Hepatocyte (in vitro differentiated cells): ENCODE measurements around the gene ZSCAN21. TPM values are rescaled to one million over a fixed set of nuclear protein-coding genes. Genes with fewer than 3 reads are reported as not detected.

ENCODE experiments used
- DNase-seq: peaks from one replicate; pipeline ENCODE4 v3.0.0-alpha.2; 2016; ENCODE audit warnings: low spot score
- H2AFZ ChIP-seq: fragments of 200-600 bp; sonication (generic); 2 replicates; pipeline ENCODE4 v1.6.0; 2016; ENCODE audit warnings: antibody characterized with exemption, mild to moderate bottlenecking
- H3K27ac ChIP-seq: fragments of 200-600 bp; sonication (generic); 2 replicates; pipeline ENCODE4 v1.5.1; 2016; ENCODE audit warnings: mild to moderate bottlenecking
- H3K27me3 ChIP-seq: fragments of 200-600 bp; sonication (generic); 2 replicates; pipeline ENCODE4 v1.6.1; 2016
- H3K36me3 ChIP-seq: fragments of 200-600 bp; sonication (generic); replicated peaks from 2 replicates; pipeline ENCODE4 v1.5.1; 2016; ENCODE audit warnings: low read depth; ENCODE audit not compliant: insufficient read depth
- H3K4me1 ChIP-seq: fragments of 200-600 bp; sonication (generic); 2 replicates; pipeline ENCODE4 v1.5.1; 2016; ENCODE audit warnings: mild to moderate bottlenecking, moderate library complexity; ENCODE audit not compliant: insufficient read depth
- H3K4me2 ChIP-seq: fragments of 200-600 bp; sonication (generic); 2 replicates; pipeline ENCODE4 v1.6.0; 2016
- H3K4me3 ChIP-seq: fragments of 200-600 bp; sonication (generic); 2 replicates; pipeline ENCODE4 v1.5.1; 2016; ENCODE audit warnings: mild to moderate bottlenecking
- H3K79me2 ChIP-seq: fragments of 200-600 bp; sonication (generic); 2 replicates; pipeline ENCODE4 v1.6.0; 2017; ENCODE audit warnings: mild to moderate bottlenecking
- H3K9me2 ChIP-seq: fragments of 200-600 bp; sonication (generic); replicated peaks from 2 replicates; pipeline ENCODE4 v1.6.0; 2017; ENCODE audit warnings: mild to moderate bottlenecking; ENCODE audit not compliant: insufficient read depth
- H3K9me3 ChIP-seq: fragments of 200-600 bp; sonication (generic); 2 replicates; pipeline ENCODE4 v1.5.1; 2016; ENCODE audit warnings: low read depth, mild to moderate bottlenecking
- H4K20me1 ChIP-seq: fragments of 200-600 bp; sonication (generic); 2 replicates; pipeline ENCODE4 v1.6.0; 2016; ENCODE audit warnings: mild to moderate bottlenecking; ENCODE audit not compliant: insufficient read depth, poor library complexity, severe bottlenecking
- EZH2 ChIP-seq: fragments of 200-600 bp; sonication (generic); IDR thresholded peaks from 2 replicates; pipeline ENCODE4 v1.6.1; 2016; ENCODE audit warnings: antibody characterized with exemption, mild to moderate bottlenecking, borderline replicate concordance
- EZH2phosphoT487 ChIP-seq: fragments of 200-600 bp; sonication (generic); IDR thresholded peaks from one replicate; pipeline ENCODE4 v1.6.1; 2018; ENCODE audit warnings: antibody characterized with exemption, mild to moderate bottlenecking, low read depth, moderate library complexity; ENCODE audit not compliant: unreplicated experiment, severe bottlenecking
- WGBS: methylation state at CpG from one replicate; pipeline ENCODE4 v1.1.6; 2016; ENCODE audit warnings: low lambda C conversion rate; ENCODE audit errors: missing lambda C conversion rate; 5-methylcytosine and 5-hydroxymethylcytosine counted together
- polyA plus RNA-seq: library from polyadenylated mRNA; unstranded; fragments of >200 nt; fragmentation: Nextera tagmentation; extraction: Ambion mirVana; gene quantifications from 2 replicates; pipeline ENCODE4 v1.2.1, GENCODE V29; 2016
- total RNA-seq: library from RNA; depleted of rRNA; stranded (reverse); fragments of >200 nt; gene quantifications from 2 replicates; pipeline ENCODE4 v1.2.3, GENCODE V29; 2014
- TF ChIP-seq, protein P1 (sequence below): fragments of 200-600 bp; sonication (generic); IDR thresholded peaks from 2 replicates; pipeline ENCODE4 v1.5.1; 2016; ENCODE audit warnings: antibody characterized with exemption, mild to moderate bottlenecking; ENCODE audit not compliant: poor library complexity

Gene ZSCAN21
- total and polyA plus RNA-seq, 2 experiments from 2014 or later = 9.6 to 12.8 TPM

- H3K4me3 ChIP-seq = peak overlapping the region; percentile 70
- no peaks in the 10 kb centered on the region for H4K20me1 ChIP-seq
- peak overlapping the region; percentile 91 for H3K27ac ChIP-seq
- no peaks in the 10 kb centered on the region for H3K27me3 ChIP-seq
- peak overlapping the region; percentile 91 for H2AFZ ChIP-seq
- TF ChIP-seq EZH2 (no peak), EZH2phosphoT487 (no peak)
- TF ChIP-seq, protein P1, sequence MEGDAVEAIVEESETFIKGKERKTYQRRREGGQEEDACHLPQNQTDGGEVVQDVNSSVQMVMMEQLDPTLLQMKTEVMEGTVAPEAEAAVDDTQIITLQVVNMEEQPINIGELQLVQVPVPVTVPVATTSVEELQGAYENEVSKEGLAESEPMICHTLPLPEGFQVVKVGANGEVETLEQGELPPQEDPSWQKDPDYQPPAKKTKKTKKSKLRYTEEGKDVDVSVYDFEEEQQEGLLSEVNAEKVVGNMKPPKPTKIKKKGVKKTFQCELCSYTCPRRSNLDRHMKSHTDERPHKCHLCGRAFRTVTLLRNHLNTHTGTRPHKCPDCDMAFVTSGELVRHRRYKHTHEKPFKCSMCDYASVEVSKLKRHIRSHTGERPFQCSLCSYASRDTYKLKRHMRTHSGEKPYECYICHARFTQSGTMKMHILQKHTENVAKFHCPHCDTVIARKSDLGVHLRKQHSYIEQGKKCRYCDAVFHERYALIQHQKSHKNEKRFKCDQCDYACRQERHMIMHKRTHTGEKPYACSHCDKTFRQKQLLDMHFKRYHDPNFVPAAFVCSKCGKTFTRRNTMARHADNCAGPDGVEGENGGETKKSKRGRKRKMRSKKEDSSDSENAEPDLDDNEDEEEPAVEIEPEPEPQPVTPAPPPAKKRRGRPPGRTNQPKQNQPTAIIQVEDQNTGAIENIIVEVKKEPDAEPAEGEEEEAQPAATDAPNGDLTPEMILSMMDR = no peak
- DNase-seq = no peak
- H3K9me2 ChIP-seq = no peaks in the 10 kb centered on the region
- peak overlapping the region; percentile 87 for H3K4me2 ChIP-seq
- H3K4me1 ChIP-seq = peaks cover 20% of the 10 kb centered on the region
- no peaks in the 10 kb centered on the region for H3K9me3 ChIP-seq
- WGBS = 86% methylated on average over 11 of the region's 11 CpGs
- H3K79me2 ChIP-seq = peaks cover 15% of the 10 kb centered on the region
- H3K36me3 ChIP-seq = no peaks in the 10 kb centered on the region
Observed at GRCh38 chr7:100088095-100088620, 38.6 kb downstream of the ZSCAN21 start.

DNA sequence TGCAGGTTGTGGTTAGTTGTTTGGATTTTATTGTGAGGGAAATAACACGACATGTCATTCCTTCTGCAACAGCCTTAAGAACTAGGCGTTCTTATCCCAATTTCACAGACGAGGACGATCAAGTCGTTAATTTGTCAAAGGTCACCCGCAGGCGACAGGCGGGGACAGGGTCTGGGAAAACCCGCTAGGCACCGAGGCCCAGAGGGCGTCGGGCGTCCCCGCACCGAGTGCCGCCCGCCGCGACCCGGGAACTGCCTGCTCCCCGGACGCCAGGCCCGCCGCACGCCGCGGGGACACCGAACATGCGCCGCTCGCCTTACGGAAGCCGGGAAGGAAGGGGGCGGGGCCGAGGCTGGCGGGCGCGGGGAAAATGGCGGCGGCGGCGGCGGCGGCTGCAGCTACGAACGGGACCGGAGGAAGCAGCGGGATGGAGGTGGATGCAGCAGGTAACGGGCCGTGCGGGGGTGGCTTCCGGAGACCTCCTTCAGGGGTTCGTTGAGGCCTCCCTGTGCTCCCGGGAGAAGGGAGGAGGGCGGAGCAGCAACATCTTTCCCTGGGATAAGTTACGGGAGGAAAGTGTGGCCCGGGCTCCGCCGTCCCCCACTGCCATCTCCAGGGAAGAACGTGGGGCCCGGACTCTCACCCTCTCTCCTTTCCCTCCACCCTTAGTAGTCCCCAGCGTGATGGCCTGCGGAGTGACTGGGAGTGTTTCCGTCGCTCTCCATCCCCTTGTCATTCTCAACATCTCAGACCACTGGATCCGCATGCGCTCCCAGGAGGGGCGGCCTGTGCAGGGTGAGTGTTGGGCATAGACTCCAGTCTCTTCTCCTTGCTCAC is 39.3 kb downstream of the ZSCAN21 start, which contains the start of gene COPS6:
COPS6 (plus strand) TSS at position 349 of the 837 bp plus-strand sequence; CDS start at position 371, 22 bp downstream.
- Histone ChIP-seq H2AFZ (peak within 1 kb of the TSS; percentile 91), H3K9me3 (no peaks in the 10 kb centered on the region), H3K27ac (peak within 1 kb of the TSS; percentile 91), H3K4me3 (peak within 1 kb of the TSS; percentile 70), H3K9me2 (no peaks in the 10 kb centered on the region), H3K27me3 (no peaks in the 10 kb centered on the region), H3K4me2 (peak within 1 kb of the TSS; percentile 87), H3K4me1 (peaks cover 20% of the 10 kb centered on the region), H4K20me1 (no peaks in the 10 kb centered on the region), H3K36me3 (no peaks in the 10 kb centered on the region), H3K79me2 (peaks cover 15% of the 10 kb centered on the region)
- 2% methylated on average over 57 of the region's 68 CpGs for WGBS
- TF ChIP-seq EZH2 = no peak
- DNase-seq = peak; percentile 90

- 34% methylated on average over 7 of the region's 7 CpGs for WGBS
Observed at GRCh38 chr7:100089458-100090196, 40.1 kb downstream of the ZSCAN21 start.

More at GRCh38 chr7:100089458-100090196, 40.1 kb downstream of the ZSCAN21 start:
- H4K20me1 ChIP-seq = no peaks in the 10 kb centered on the region
- H3K4me2 ChIP-seq = peak overlapping the region; percentile 87
- no peak for DNase-seq
- H3K79me2 ChIP-seq = peaks cover 15% of the 10 kb centered on the region
- no peak for TF ChIP-seq EZH2phosphoT487
- TF ChIP-seq, protein P1 = no peak
- no peak for TF ChIP-seq EZH2
- H2AFZ ChIP-seq = peak overlapping the region; percentile 91
- no peaks in the 10 kb centered on the region for H3K9me3 ChIP-seq
- H3K4me3 ChIP-seq = peak overlapping the region; percentile 70
- no peaks in the 10 kb centered on the region for H3K27me3 ChIP-seq
- H3K27ac ChIP-seq = peak overlapping the region; percentile 91
- no peaks in the 10 kb centered on the region for H3K36me3 ChIP-seq
- peaks cover 20% of the 10 kb centered on the region for H3K4me1 ChIP-seq
- H3K9me2 ChIP-seq = no peaks in the 10 kb centered on the region
